HG02798 (cell line): ENCODE measurements around the gene VAT1.
"Not testable (repeated sequence)": the region's sequence is repeated elsewhere in the genome, so short reads cannot be mapped to it uniquely, and the experiment has no call there.

ENCODE experiments used
- ATAC-seq: cut with Tn5 transposase; IDR thresholded peaks from one replicate; pipeline ENCODE4 v1.9.1; 2021; ENCODE audit warnings: mild to moderate bottlenecking; ENCODE audit not compliant: unreplicated experiment, poor library complexity

The VAT1 gene

GRCh38 chr17:43021741-43022512, at the start of gene VAT1:
Gene VAT1 (minus strand): TSS chr17:43022385. CDS start chr17:43022322, 63 bp downstream.
- peak; percentile 53 for ATAC-seq

- ATAC-seq = no peak
Observed at GRCh38 chr17:43070872-43071271, 48.7 kb upstream of the VAT1 start.

- ATAC-seq = no peak
Observed at GRCh38 chr17:43070257-43070656, 48.1 kb upstream of the VAT1 start.

DNA sequence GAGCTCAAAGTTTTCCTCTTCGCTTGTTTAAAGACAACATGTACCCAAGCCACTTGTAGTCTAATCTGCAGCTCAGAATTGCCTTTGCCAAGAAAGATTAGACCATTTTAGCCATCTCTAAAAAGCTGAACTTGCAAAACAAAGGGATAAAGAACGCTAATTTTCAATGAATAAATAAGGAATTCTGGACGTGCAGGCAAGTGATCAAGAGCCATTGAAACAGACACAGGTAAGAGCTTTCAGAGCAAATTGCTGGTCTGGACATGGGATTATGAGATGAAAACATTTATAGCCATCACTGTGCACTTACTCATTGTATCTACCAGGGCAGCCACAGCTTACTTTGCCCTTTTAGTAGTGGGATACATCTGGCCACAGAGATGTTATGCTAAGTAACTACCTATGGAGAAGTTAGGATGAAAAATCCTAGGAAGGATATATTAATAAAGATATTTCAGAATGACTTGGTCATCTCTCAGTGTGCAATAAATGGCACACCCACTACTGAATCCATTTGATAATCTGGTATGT, 47.2 kb upstream of the VAT1 start:
- no peak for ATAC-seq

DNA sequence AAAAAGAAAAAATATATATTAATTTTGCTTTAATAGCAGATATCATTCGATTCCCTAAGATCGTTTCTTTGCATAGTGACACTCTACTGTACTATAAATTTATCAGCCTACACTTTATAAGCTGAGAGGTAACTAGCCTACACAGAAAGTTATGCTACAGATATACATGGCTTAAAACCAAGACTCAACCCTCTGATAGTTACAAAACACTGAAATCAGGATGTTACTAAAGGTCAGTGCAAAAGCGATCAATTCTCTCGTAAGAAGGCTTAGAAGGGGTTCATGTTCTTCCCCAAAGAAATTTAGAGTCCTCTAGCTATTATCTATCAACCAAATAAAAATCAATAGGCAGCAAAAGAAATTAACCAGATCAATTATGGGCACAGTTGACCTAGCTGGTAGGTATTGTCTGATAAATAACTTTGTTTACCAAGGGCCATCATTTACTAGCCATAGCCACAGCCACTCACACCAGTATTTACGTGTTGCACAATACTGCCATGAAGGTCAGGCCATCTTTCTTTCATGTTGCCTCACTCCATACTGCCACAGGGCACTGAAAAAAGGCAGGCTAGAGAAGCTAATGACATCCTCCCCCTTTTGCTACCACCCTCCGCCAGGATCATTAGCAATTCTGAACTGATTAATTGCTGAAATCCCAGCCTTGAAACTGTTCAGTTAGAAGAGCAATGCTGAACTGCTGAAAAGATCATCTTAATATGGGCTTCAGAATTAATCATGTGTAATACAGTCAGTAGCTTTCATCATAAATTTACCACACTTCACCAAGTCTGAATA, 46.6 kb upstream of the VAT1 start:
- ATAC-seq = no peak

DNA sequence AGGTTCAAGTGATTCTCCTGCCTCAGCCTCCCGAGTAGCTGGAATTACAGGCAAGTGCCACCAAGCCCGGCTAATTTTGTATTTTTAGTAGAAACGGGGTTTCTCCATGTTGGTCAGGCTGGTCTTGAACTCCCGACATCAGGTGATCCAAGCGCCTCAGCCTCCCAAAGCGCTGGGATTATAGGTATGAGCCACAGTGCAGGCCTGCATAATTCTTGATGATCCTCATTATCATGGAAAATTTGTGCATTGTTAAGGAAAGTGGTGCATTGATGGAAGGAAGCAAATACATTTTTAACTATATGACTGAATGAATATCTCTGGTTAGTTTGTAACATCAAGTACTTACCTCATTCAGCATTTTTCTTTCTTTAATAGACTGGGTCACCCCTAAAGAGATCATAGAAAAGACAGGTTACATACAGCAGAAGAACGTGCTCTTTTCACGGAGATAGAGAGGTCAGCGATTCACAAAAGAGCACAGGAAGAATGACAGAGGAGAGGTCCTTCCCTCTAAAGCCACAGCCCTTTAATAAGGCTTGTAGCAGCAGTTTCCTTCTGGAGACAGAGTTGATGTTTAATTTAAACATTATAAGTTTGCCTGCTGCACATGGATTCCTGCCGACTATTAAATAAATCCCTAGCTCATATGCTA, 40.9 kb upstream of the VAT1 start:
- no peak for ATAC-seq

DNA sequence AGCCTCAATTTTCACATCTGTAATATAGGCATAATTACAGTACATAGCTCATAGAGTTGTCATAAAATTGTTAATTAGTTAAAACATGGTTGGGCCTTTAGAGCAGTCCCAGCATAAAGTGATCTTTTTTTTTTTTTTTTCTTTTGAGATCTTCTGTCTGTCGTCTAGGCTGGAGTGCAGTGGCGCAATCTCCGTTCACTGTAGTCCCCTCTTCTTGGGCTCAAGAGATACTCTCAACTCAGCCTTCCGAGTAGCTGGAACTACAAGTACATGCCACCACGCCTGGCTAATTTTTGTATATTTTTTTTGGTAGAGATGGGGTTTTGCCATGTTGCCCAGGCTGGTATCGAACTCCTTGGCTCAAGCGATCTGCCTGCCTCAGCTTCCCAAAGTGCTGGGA, 33.9 kb upstream of the VAT1 start:
- no peak for ATAC-seq

GRCh38 chr17:43053008-43053407, 30.8 kb upstream of the VAT1 start:
- not testable (repeated sequence) for ATAC-seq

- ATAC-seq = no peak
Observed at GRCh38 chr17:43051969-43052368, 29.8 kb upstream of the VAT1 start.

DNA sequence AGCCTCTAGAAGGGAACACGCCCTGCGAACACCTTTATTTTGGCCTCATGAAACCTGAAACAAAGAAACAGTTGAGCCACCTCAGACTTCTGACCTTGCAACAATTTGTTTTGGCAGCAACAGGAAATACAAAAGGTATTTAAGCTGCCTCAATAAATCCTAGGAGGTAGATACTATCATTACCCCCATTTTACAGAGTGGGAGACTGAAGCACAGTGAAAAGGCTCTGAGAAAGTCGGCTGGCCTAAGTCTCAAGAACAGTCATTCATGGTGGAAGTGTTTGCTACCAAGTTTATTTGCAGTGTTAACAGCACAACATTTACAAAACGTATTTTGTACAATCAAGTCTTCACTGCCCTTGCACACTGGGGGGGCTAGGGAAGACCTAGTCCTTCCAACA, 21.8 kb upstream of the VAT1 start:
- no peak for ATAC-seq

DNA sequence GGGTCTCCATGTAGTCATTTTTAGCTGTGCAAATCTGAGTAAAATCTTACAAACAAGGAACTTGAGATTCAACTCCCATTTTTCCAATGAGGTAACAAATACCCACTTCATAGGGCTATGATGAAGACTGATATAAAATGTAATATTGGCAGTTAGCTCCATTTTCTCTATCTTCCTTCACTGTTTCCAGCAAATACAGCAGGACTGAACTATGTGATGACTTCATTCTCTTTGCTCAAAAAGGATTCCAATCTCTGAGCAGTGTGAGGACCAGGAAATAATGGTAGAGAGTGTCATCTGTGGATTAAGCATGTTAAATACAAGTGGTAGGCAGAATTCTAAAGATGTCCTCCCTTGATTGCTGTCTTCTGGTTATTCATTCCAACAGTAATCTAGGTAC, 21.1 kb upstream of the VAT1 start:
- ATAC-seq = no peak

- ATAC-seq = no peak
Observed at GRCh38 chr17:43042025-43042628, 19.9 kb upstream of the VAT1 start.

GRCh38 chr17:43040655-43041054, 18.5 kb upstream of the VAT1 start:
- no peak for ATAC-seq

DNA sequence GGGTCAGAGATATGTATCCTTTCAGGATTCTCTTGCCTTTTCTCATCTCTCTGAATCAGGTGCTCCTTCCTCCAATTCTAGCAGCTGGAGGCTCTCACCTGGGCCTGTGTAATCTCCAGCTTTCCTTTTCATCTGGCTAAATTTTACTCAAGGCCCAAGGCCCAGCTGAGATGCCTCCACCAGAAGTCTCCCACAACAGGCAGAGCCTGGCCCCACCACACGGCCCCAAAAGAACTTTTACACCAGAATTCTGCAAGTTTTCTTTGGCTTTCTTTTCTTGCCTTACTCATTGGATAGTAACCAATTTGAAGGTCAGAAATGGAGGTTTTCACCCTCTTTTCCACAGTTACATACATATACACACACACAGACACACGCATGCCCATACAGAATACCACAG, 17.5 kb upstream of the VAT1 start:
- ATAC-seq = no peak

DNA sequence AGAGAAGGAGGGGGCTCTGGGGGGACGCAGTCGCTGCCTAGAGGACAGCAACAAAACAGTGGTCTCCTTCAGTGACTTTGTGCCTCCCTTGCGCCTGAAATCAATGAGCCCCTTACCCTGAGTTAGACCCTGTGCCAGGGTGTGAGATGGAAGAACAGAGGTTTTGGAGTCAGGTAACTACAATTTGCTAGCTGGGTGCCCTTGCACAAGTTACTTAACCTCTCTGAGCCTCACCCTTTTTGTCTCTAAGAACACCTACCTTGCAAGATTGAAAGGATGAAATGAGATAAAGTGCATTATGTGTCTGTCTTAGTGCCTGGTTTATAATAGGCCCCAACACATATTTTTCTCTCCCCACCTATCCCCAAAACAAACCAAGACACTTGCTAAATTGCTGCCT, 12.7 kb upstream of the VAT1 start:
- ATAC-seq = no peak

GRCh38 chr17:43033948-43034881, 12.0 kb upstream of the VAT1 start:
- ATAC-seq = no peak

DNA sequence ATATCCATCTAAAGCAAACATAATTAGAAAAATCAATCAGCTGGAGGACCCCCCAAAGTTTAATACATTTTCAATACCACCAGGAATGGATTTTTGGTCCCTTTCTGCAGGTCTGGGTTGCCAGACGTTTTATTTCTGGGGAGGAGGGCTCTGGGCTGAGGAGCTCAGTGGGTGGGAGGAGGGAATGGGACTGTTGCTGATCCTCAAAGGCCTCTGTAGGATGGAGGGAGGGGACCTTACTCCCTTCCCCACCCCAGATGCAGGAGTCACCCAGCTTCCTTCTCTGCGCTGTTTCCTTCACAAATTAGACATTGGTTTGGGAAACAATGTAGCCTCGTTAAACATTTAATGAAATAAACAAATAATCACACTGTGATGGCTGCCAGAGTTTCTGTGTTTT, 9.5 kb upstream of the VAT1 start:
- no peak for ATAC-seq

- no peak for ATAC-seq
Observed at GRCh38 chr17:43030137-43030767, 8.1 kb upstream of the VAT1 start.

DNA sequence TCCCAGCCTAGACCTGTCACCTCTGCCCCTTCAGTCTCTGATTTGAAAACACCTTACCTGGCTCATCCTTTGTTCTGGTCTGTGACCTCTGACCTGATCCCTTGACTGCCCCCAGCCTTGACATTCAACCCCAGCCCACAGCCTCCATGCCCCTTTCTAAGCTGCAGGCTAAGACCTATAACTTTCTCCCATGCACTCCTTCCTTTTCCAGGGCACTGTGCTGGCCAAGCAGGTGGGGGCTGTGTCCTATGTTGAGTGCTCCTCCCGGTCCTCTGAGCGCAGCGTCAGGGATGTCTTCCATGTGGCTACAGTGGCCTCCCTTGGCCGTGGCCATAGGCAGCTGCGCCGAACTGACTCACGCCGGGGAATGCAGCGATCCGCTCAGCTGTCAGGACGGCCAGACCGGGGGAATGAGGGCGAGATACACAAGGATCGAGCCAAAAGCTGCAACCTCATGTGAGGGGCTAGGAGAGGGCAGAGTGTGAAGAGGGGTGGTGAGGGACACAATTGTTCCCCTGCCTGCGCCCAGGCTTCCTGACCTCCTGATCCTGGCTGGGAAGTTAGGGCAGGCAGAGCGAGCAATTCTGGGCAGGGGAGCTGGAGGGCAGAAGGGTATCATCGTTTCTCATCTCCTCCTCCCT, 6.2 kb upstream of the VAT1 start:
- no peak for ATAC-seq
